ENCODE results near the gene POC1A.
"Not testable (repeated sequence)": the region's sequence is repeated elsewhere in the genome, so short reads cannot be mapped to it uniquely, and the experiment has no call there.

The POC1A gene

GRCh38 chr3:52183786-52184445 is 29.7 kb upstream of the POC1A start:
- DNase-seq: no peak

DNA sequence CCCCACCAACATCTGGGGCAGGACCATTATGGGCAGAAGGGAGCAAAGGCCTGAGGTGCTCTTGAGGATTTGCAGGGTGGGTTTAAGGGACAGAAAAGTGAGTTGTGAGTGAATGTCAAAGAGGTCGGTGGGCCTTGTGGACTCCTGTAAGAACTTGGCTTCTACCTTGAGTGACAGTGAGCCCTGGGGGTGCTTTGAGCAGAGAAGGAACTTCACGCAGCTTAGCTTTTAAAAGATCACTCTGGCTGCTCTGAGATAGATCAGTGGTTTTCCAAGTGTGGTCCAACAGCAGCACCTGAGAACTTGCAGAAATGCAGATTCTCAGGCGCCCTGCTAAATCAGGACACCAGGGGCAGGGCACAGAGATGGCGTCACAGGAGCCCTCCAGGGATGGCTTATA is 28.5 kb upstream of the POC1A start:
- no peak for DNase-seq

GRCh38 chr3:52182196-52182595 is 28.0 kb upstream of the POC1A start:
- no peak for DNase-seq

DNA sequence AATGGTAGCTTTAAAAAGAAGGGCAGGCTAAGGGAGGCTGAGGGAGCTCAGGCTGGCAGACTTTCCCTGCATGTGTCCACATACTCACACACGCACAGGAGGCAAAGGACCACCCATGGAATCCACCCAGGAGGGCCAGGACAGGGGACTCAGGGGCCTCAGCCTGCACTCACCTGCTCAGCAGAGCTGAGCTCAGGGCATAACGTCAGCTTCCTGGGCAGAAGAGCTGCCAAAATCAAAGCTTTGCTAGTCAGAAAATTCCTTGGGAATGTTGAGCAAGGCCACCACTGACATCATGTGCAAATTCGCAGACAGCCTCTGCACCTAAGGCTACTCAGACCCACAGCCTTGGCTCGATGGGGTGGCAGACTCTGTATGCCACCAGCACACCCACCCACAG is 27.3 kb upstream of the POC1A start:
- DNase-seq: no peak

DNA sequence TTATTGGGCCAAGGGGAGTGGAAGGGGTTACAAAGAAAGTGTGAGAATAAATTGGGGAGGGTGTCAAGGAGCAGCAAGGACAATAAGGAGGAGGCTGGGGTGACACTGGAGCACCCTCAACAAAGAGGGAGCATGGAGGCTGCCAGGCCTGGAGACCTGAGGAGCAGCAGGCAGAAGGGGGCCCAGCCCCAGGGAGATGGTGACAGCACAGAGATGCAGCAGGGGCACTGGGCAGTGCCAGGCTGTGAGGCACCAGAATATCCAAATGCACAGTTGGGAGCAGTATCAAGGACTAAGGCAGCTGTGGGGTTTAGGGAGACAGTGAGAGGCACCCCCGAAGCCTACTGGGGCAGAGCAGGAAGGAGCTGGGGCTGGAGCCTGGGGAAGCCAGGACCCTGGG is 24.3 kb upstream of the POC1A start:
- no peak for DNase-seq

- not testable (repeated sequence) for DNase-seq
Observed at GRCh38 chr3:52178126-52178525, 23.9 kb upstream of the POC1A start.

DNA sequence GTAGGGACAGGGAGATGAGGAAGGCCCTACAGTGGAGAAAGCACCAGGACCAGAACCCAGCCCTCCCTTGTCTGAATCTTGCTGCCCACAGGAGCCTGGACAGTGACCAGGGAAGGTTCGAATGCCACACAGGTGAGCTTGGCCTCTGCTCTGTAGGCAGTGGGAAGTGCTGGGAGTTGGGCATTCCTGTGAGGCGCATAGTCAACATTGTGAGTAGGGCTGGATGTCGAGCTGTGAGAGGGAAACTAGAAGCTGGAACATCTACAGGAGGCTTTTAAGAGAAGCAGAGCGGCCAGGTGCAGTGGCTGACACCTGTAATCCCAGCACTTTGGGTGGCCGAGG is 23.4 kb upstream of the POC1A start:
- no peak for DNase-seq

DNA sequence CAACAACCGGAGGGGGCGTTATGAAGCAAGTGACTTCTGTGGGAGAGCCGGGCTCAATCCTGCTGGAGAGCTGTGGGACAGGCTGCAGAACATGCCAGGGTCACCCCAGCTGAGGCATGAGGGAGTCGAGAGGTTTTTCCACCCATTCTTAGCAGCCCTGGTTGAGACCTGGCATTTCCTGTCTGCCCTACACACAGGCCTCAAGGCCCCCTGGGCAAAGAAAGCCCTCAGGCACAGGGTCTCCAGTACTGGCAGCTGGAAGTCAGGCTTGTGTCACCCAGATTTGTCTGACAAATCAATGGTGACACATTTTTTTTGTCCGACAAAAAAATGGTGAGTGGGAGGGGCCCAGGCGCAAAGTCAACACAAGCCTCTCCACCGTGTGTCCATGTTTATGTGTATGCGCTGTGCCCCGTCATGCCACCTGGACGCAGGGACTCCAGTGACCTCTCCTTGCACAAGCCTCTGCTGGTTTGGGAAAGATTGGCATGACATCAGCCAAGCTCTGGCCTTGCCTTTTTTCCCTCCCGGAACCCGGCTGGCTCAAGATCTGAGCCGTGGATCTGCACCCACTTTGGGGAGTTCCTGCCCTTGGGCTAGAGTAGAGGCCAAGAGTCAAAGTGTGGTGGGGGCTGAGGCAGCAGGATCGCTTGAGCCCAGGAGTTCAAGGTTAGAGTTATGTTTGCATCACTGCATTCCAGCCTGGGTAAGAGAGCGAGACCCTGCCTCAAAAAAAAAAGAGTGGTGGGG is 22.9 kb upstream of the POC1A start:
- no peak for DNase-seq

- no peak for DNase-seq
Observed at GRCh38 chr3:52176180-52176752, 22.0 kb upstream of the POC1A start.

DNA sequence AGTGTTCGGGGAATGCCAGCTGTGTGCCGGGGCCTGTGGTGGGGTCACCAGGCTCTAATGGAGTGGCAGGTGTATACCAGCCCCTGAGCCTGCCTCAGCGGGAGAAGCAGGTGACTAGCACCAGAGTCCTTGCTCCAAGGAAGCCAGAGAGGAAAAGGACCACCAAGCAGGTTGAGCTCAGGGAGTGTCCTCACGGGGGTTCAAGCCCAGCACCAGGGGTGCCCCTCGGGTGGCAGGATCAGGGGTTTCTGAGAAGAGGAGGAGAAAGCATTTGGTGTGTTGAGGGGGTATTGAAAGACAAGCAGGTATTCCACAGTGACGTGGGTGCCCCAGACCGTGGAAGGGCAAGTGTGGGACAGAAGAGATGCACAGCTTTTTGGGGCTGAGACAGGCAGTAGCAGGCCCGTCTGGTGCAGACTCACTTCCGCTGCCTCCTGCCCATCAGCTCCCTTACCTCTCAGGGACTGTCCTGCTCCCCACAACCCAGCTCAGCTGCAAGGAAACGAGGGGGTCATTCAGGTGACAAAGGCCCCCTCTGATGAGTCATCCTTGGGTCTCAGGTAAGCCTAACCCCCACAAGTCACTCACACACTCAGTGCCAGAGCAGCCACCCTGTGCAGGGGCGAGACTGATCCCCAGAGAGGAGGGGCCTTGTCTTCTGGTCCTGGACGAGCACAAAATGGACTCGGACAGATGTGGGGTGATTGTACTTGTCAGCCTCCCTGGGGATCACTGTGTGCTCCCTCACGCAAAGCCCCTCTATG is 21.4 kb upstream of the POC1A start:
- no peak for DNase-seq

DNA sequence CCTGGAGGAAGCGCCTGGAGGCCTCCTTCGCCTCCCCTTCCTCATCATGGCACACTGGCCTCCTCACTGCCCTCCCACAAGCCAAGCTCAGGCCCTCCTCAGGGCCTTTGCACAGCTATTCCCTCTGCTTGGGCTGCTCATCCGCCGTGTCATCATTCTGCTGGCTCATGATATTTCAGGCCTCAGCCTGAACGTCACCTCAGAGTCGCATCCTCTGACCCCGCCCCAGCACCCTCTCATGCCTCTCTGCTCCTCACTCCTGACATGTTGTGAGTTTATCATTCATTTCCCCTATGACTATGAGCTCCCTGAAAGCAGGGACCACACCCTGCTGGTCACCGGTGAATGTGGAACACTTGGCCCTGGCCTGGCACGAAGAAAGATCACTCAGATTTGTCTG is 20.7 kb upstream of the POC1A start:
- DNase-seq: no peak

DNA sequence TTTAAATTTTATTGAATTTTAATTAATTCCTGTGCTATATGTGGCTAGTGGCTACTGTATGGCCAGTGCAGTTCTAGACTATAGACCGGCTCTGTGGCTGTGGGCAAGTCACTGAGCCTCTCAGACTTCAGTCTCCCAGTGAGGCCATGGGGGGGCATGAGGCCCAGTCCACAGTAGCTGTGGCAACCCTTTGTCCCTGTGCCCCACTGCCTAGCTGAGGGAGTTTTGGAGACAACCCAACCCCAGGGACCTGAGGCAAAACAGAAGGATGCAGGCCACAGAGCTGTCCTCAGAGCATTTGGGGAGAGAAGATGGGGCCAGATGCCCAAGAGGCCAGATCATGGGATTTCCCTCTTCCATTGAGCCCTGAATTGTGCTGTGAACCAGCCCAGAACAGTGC is 18.9 kb upstream of the POC1A start:
- no peak for DNase-seq

DNA sequence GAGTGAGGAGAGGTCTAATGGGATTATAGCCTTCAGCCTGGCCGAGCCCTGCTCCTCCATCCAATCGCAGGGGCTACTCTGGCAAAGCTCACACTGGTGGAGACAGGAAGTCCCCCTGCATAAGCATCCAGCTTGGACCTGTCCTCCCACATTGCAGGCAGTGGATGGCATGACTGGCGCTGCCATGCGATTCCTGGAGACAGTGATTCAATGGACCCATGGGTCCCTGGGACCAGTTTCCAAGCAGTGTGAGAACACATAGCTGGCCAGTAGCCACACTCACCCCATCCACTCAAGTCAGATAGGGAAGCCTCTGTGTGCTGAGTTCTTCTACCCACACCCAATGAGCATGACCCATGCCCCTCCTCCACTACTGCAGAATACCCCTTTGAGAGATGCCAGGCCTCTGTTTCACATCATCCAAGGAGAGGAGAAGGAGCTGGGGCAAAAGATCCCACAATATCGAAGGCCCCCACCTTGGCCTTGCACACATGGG is 18.1 kb upstream of the POC1A start:
- DNase-seq: no peak

DNA sequence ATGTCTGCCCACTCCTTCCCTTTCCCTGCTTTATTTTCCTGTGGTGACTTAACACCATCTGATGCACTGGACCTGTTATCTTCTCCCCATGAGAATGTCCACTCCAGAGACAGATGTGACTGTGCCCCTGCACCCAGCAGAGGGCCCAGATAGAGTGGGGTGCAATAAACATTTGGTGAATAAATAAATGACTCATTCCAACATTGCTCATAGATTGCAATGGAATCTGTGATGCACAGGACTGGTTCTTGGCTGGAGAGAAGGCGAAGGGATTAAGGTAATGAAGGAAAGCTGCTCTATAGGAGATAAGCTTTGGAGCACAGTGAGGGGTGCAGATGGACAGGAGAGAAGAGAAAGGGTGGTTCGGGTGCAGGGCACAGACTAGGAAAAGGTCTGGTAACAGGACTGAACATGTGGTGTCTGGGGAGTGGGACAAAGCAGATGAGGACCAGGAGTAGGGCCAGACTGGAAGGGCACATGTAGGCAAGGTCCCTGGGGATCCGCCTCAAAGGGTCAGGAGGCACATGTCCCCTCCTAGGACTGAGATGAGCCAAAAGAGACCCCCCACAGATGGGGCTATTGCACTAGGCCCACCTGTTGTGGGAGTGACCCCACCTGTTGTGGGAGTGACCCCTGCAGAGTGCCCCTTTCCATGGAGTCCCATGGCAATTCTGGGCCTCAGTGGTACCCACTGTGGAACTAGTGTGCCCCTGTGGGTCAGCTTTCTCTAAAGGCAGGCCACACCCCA is 17.5 kb upstream of the POC1A start:
- DNase-seq: no peak

GRCh38 chr3:52170217-52170616 is 16.0 kb upstream of the POC1A start:
- not testable (repeated sequence) for DNase-seq

GRCh38 chr3:52167240-52167639 is 13.0 kb upstream of the POC1A start:
- DNase-seq: no peak

DNA sequence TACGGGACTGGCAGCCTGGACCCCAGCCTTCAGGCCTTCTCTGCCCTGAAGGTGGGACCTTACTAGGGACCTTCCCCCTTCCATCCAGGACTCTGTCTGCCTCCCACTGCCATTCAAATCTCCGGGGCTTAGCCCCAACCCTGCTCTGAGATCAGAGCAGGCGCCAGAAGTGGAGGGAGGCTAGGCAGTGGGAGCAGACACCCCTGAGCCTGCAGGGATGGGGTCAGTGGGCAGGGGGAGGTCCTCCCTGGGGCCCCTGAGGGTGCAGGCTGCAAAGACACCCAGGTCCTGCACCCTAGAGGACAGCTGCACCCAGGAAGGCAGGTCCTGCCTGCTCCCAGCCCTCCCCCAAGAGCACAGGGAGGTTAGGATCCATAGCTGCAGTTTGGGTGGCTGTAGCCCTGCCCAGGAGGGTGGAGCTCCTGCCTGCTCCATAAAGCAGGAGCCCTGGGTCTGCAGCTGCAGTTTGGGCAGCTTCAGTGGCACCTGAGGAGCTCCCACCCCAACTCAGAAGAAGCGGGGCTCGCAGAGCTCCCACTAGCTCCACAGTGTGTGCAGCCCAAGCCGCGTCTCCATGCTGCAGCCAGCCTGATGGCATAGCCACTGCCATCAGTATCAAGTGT is 8.1 kb upstream of the POC1A start:
- DNase-seq: no peak

DNA sequence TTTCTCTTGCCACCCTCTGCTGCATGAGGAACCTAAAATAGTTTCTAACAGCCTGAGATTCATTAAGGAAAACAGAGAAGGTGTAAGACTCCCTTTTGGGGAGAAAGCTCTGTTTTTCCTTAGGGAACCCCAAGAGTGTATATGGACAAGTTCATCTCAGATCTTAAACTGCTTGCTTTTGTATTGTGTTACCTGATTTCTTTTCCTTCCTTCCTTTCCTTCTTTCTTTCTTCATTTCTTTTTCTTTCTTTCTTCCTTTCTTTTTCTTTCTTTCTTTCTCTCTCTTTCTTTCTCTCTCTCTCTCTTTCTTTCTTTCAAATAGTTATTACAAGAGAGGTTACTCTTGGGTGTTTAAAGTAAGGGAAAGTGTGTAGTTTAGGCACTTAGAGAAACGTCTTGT is 5.3 kb upstream of the POC1A start:
- no peak for DNase-seq

DNA sequence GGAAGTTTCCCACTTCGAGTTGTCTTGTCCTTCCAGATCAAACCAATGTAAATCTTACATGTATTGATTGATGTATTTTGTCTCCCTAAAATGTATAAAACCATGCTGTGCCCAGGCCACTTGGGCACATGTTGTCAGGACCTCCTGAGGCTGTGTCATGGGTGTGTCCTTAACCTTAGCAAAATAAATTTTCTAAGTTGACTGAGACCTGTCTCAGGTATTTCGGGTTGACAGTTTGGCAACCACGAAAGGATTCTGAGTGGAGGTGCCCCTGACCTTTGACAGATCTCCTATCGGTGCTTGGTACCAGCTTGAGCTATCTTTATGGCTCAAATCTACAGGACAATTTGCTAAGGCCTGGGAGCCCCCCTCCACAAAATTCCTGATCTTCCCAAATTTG is 1.7 kb upstream of the POC1A start:
- DNase-seq: no peak

- DNase-seq: no peak
Observed at GRCh38 chr3:52153389-52154096, 680 bp downstream of the POC1A start.

GRCh38 chr3:52151991-52152390 is 2.2 kb downstream of the POC1A start:
- not testable (repeated sequence) for DNase-seq

GRCh38 chr3:52150860-52151259 is 3.4 kb downstream of the POC1A start:
- DNase-seq: no peak
